Measurements from ENCODE around the gene LMNB1. TPM values are rescaled to one million over a fixed set of nuclear protein-coding genes. Genes with fewer than 3 reads are reported as not detected.

Gene LMNB1
- total RNA-seq, 1 experiment from 2014 or later = 211 TPM

GRCh38 chr5:126849101-126849678 is 72.3 kb downstream of the LMNB1 start:
- Histone ChIP-seq H4K20me1 (ENCODE audit: control insufficient read depth, insufficient read depth, insufficient read length) (no peaks in the 10 kb centered on the region), H3K27ac (ENCODE audit: insufficient read length, low read depth, low read length) (no peak overlapping the region), H4K91ac (ENCODE audit: insufficient read length, low read depth, low read length) (no peak overlapping the region), H2BK20ac (ENCODE audit: low read depth, low read length, poor library complexity, severe bottlenecking) (no peak overlapping the region), H3K18ac (ENCODE audit: insufficient read length, low read depth, low read length) (no peak overlapping the region), H3K14ac (ENCODE audit: insufficient read depth, low read length) (no peak overlapping the region), H3K4ac (ENCODE audit: low read depth, low read length) (no peak overlapping the region), H2BK5ac (ENCODE audit: insufficient read length, low read length) (no peak overlapping the region), H3K9me3 (ENCODE audit: control insufficient read depth, low read depth, low read length) (no peaks in the 10 kb centered on the region), H3K27me3 (ENCODE audit: insufficient read depth, low read length) (no peaks in the 10 kb centered on the region), H2AK5ac (ENCODE audit: insufficient read length, low read length) (no peak overlapping the region), H2BK12ac (ENCODE audit: insufficient read length, low read depth, low read length) (no peak overlapping the region), H3K4me1 (ENCODE audit: insufficient read depth, low read length) (peaks cover 20% of the 10 kb centered on the region), H3K9ac (ENCODE audit: extremely low read depth, insufficient read length, low read length) (no peak overlapping the region), H4K5ac (ENCODE audit: insufficient read length, low read depth, low read length) (no peak overlapping the region), H2BK120ac (ENCODE audit: low read depth, low read length, poor library complexity, severe bottlenecking) (no peak overlapping the region), H3K23me2 (ENCODE audit: insufficient read length, low read depth, low read length, poor library complexity, severe bottlenecking) (peaks cover 3% of the 10 kb centered on the region), H2BK15ac (ENCODE audit: low read depth, low read length) (no peak overlapping the region), H3K79me2 (ENCODE audit: insufficient read depth, low read length) (no peaks in the 10 kb centered on the region; the same call in 1 of the 2 replicates), H4K8ac (replicated peaks; ENCODE audit: insufficient read length, low read depth, low read length) (no peak overlapping the region), H3K56ac (ENCODE audit: insufficient read length, low read depth, low read length) (no peak overlapping the region), H3K4me2 (ENCODE audit: insufficient read depth, insufficient read length, low read length) (no peak overlapping the region), H3K23ac (ENCODE audit: insufficient read length, low read depth, low read length) (no peak overlapping the region), H3T11ph (ENCODE audit: low read length) (no peak overlapping the region), H2AFZ (ENCODE audit: low read length) (no peak overlapping the region), H3K79me1 (ENCODE audit: insufficient read depth, low read depth, low read length, poor library complexity, severe bottlenecking) (no peaks in the 10 kb centered on the region)
- H3K27ac Mint-ChIP-seq = peak overlapping the region in 1 of 3 experiments; percentile 74; a peak in 2 of 7 replicates
- peaks cover 3 to 4% of the 10 kb centered on the region in 2 experiments; a peak in 1 of 5 replicates for H3K9me3 Mint-ChIP-seq
- no CpG with 5 or more reads among the region's 3 CpGs for WGBS (ENCODE audit: extremely low coverage, insufficient read length, low lambda C conversion rate)
- peaks cover 67 to 68% of the 10 kb centered on the region in 2 experiments for H3K4me1 Mint-ChIP-seq
- H3K4me3 Mint-ChIP-seq = no peak overlapping the region
- no peak for DNase-seq
- H3K36me3 Mint-ChIP-seq (ENCODE audit: insufficient read depth in 1 of 3, low read depth in 3 of 3) = peaks cover 9 to 16% (median 14%) of the 10 kb centered on the region in 3 experiments
- no peaks in the 10 kb centered on the region for H3K27me3 Mint-ChIP-seq (ENCODE audit: low read depth)
- TF ChIP-seq CTCF (conservative IDR thresholded peaks at IDR 0.05) = no peak

All from H9 (cell line).